Astrocyte (in vitro differentiated cells and primary cell): ENCODE data around the gene P3H4. TPM values are rescaled to one million over a fixed set of nuclear protein-coding genes. Genes with fewer than 3 reads are reported as not detected.

Experiments used
- DNase-seq: peaks from one replicate; pipeline ENCODE4 v3.0.0-alpha.2; 2010; ENCODE audit warnings: low read depth
- FAIRE-seq: peaks from 2 replicates; lab custom pipeline; 2011; peaks lifted over from hg19 to GRCh38; lab: Jason Lieb, UNC
- H2AFZ ChIP-seq: 2 replicates; pipeline ENCODE4 v1.6.0; 2012; ENCODE audit warnings: low read depth, low read length, inconsistent platforms
- H3K27ac ChIP-seq: 2 replicates; pipeline ENCODE4 v1.5.1; 2011; ENCODE audit warnings: low read depth, low read length, inconsistent platforms
- H3K27me3 ChIP-seq: 2 replicates; pipeline ENCODE4 v1.6.0; 2011; ENCODE audit warnings: low read length, inconsistent platforms; ENCODE audit not compliant: insufficient read depth
- H3K36me3 ChIP-seq: 2 replicates; pipeline ENCODE4 v1.5.1; 2011; ENCODE audit warnings: low read length, inconsistent platforms; ENCODE audit not compliant: insufficient read depth
- H3K4me1 ChIP-seq: 2 replicates; pipeline ENCODE4 v1.5.1; 2011; ENCODE audit warnings: low read length, inconsistent platforms; ENCODE audit not compliant: insufficient read depth
- H3K4me2 ChIP-seq: 2 replicates; pipeline ENCODE4 v1.6.0; 2012; ENCODE audit warnings: low read length, inconsistent platforms
- H3K4me3 ChIP-seq: 2 replicates; pipeline ENCODE4 v1.5.1; 2011; ENCODE audit warnings: low read depth, mild to moderate bottlenecking, low read length, inconsistent platforms; ENCODE audit not compliant: insufficient read depth
- H3K79me2 ChIP-seq: 2 replicates; pipeline ENCODE4 v1.6.0; 2012; ENCODE audit warnings: mild to moderate bottlenecking, low read length, inconsistent platforms; ENCODE audit not compliant: insufficient read depth
- H3K9ac ChIP-seq: 2 replicates; pipeline ENCODE4 v1.6.0; 2012; ENCODE audit warnings: mild to moderate bottlenecking, low read length, inconsistent platforms
- H3K9me3 ChIP-seq: 2 replicates; pipeline ENCODE4 v1.5.1; 2012; ENCODE audit warnings: low read depth, mild to moderate bottlenecking, low read length, inconsistent platforms; ENCODE audit not compliant: insufficient read depth
- H4K20me1 ChIP-seq: 2 replicates; pipeline ENCODE4 v1.6.0; 2012; ENCODE audit warnings: low read length, inconsistent platforms; ENCODE audit not compliant: insufficient read depth
- H3K27ac Mint-ChIP-seq: one replicate; pipeline ENCODE4 v1.8.0; 2021; ENCODE audit warnings: mild to moderate bottlenecking, mixed read lengths; ENCODE audit not compliant: unreplicated experiment
- H3K27me3 Mint-ChIP-seq: one replicate; pipeline ENCODE4 v1.8.0; 2021; ENCODE audit warnings: low read depth, mixed read lengths; ENCODE audit not compliant: unreplicated experiment
- H3K36me3 Mint-ChIP-seq: one replicate; pipeline ENCODE4 v1.8.0; 2021; ENCODE audit warnings: low read depth, mixed read lengths; ENCODE audit not compliant: unreplicated experiment
- H3K4me1 Mint-ChIP-seq: one replicate; pipeline ENCODE4 v1.8.0; 2021; ENCODE audit warnings: low read depth, mixed read lengths; ENCODE audit not compliant: unreplicated experiment
- H3K4me3 Mint-ChIP-seq: one replicate; pipeline ENCODE4 v1.8.0; 2021; ENCODE audit warnings: mild to moderate bottlenecking, moderate library complexity, mixed read lengths; ENCODE audit not compliant: unreplicated experiment
- H3K9me3 Mint-ChIP-seq: one replicate; pipeline ENCODE4 v1.8.0; 2021; ENCODE audit warnings: mild to moderate bottlenecking, mixed read lengths; ENCODE audit not compliant: unreplicated experiment
- EZH2 ChIP-seq: IDR thresholded peaks from 2 replicates; pipeline ENCODE4 v1.6.1; 2012; ENCODE audit warnings: mild to moderate bottlenecking, low read length, inconsistent platforms; ENCODE audit not compliant: insufficient read depth
- total RNA-seq: library from RNA; stranded (reverse); gene quantifications from 2 replicates; pipeline ENCODE4 v1.2.1, GENCODE V29; 2021
- TF ChIP-seq, protein P1 (sequence below): IDR thresholded peaks from 2 replicates; pipeline ENCODE4 v1.5.1; 2011; ENCODE audit warnings: low read depth, mild to moderate bottlenecking, inconsistent platforms, low read length, moderate library complexity; ENCODE audit not compliant: insufficient read depth

P3H4 gene
- total RNA-seq, 1 donor from 2014 or later, result 81.5 TPM

DNA sequence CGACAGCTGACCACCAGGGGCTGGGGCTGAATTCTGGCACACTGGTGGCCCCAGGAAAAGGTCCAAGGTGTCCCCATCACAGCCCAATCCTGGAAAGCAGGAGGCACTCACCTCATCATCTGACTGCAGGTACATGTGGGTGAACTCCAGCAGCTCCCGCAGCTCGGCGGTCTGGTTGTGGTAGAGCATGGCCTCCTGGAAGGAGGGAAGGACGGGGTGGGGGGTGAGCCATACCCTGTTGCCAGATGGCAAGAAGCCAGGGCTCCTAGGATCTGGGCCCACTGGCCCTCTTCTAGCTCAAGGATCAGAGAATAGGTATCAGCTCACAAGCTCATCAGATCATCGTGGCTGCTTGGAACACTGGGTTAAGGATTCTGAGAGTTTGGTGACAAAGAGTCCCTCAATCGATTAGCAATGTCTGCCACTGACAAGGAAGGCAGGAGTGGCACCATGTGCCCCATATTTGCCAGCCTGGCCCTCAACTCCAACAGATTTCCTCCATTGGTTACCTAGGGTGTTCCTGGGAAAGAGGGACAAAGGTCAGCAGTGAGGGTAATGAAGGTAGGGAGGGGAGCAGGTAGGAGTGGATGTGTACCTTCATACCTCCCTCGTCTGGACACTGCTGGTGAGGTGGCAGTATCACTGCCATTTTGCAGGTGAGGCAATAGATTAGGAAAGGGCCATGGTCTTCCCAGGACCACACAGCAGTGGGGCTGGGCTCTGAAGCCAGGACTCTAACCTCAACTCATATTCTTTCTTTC is 4.9 kb downstream of the P3H4 start:
- Histone ChIP-seq H3K4me1 (peaks cover 14% of the 10 kb centered on the region), H4K20me1 (peaks cover 48% of the 10 kb centered on the region), H3K9me3 (no peaks in the 10 kb centered on the region), H3K27ac (no peak overlapping the region), H3K4me3 (no peak overlapping the region), H3K36me3 (peaks cover 10% of the 10 kb centered on the region), H3K79me2 (peaks cover 32% of the 10 kb centered on the region), H3K27me3 (no peaks in the 10 kb centered on the region), H2AFZ (no peak overlapping the region), H3K4me2 (no peak overlapping the region), H3K9ac (no peak overlapping the region)
- no peaks in the 10 kb centered on the region for H3K27me3 Mint-ChIP-seq
- H3K4me1 Mint-ChIP-seq, result peaks cover 12% of the 10 kb centered on the region
- H3K36me3 Mint-ChIP-seq, result peaks cover 14% of the 10 kb centered on the region
- H3K4me3 Mint-ChIP-seq, result no peak overlapping the region
- no peak for FAIRE-seq
- H3K27ac Mint-ChIP-seq, result no peak overlapping the region
- H3K9me3 Mint-ChIP-seq, result no peaks in the 10 kb centered on the region
- no peak for DNase-seq
- TF ChIP-seq, protein P1, sequence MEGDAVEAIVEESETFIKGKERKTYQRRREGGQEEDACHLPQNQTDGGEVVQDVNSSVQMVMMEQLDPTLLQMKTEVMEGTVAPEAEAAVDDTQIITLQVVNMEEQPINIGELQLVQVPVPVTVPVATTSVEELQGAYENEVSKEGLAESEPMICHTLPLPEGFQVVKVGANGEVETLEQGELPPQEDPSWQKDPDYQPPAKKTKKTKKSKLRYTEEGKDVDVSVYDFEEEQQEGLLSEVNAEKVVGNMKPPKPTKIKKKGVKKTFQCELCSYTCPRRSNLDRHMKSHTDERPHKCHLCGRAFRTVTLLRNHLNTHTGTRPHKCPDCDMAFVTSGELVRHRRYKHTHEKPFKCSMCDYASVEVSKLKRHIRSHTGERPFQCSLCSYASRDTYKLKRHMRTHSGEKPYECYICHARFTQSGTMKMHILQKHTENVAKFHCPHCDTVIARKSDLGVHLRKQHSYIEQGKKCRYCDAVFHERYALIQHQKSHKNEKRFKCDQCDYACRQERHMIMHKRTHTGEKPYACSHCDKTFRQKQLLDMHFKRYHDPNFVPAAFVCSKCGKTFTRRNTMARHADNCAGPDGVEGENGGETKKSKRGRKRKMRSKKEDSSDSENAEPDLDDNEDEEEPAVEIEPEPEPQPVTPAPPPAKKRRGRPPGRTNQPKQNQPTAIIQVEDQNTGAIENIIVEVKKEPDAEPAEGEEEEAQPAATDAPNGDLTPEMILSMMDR, result no peak
- no peak for TF ChIP-seq EZH2

GRCh38 chr17:41803049-41804020 is 8.4 kb downstream of the P3H4 start:
- FAIRE-seq (no peak), DNase-seq (no peak)
- H3K79me2 ChIP-seq, result peaks cover 5% of the 10 kb centered on the region
- peaks cover 11% of the 10 kb centered on the region for H3K36me3 Mint-ChIP-seq
- peaks cover 24% of the 10 kb centered on the region for H4K20me1 ChIP-seq
- H3K9me3 Mint-ChIP-seq, result no peaks in the 10 kb centered on the region
- H3K4me3 Mint-ChIP-seq, result no peak overlapping the region
- H3K27me3 ChIP-seq, result no peaks in the 10 kb centered on the region
- no peak overlapping the region for H3K9ac ChIP-seq
- H3K27ac Mint-ChIP-seq, result no peak overlapping the region
- no peak overlapping the region for H3K27ac ChIP-seq
- no peaks in the 10 kb centered on the region for H3K9me3 ChIP-seq
- peaks cover 10% of the 10 kb centered on the region for H3K4me1 ChIP-seq
- H3K27me3 Mint-ChIP-seq, result no peaks in the 10 kb centered on the region
- H3K4me1 Mint-ChIP-seq, result peaks cover 14% of the 10 kb centered on the region
- peaks cover 10% of the 10 kb centered on the region for H3K36me3 ChIP-seq
- TF ChIP-seq EZH2, result no peak
- TF ChIP-seq, protein P1, result no peak
- H2AFZ ChIP-seq, result no peak overlapping the region
- H3K4me2 ChIP-seq, result no peak overlapping the region
- H3K4me3 ChIP-seq, result no peak overlapping the region
